Common myeloid progenitor, CD34-positive (primary cell): ENCODE results near the gene RNF144A.

Experiments used
- CTCF ChIA-PET: fragments of 350-600 bp; sonication (Branson Sonifier 250); formaldehyde crosslinking; loops from one replicate; lab custom pipeline; 2021; ENCODE audit warnings: antibody characterized with exemption; lab: Charles Lee
- POLR2A ChIA-PET: fragments of 350-600 bp; sonication (Branson Sonifier 250); formaldehyde crosslinking; loops from one replicate; lab custom pipeline; 2021; ENCODE audit warnings: antibody characterized with exemption; lab: Charles Lee
- DNase-seq, 3 donors: peaks; one replicate each; pipeline versions ENCODE4 v3.0.0 to v3.0.0-alpha.2; 2013
- H3K27ac ChIP-seq, 2 experiments: 1 replicate in 1 of 2; 2 replicates in 1 of 2; pipeline ENCODE4 v1.7.0; 2013; ENCODE audit warnings: inconsistent platforms in 2 of 2, low read length in 2 of 2, mild to moderate bottlenecking in 2 of 2, low read depth in 1 of 2, moderate library complexity in 1 of 2; ENCODE audit not compliant: severe bottlenecking in 2 of 2, insufficient read depth in 1 of 2, poor library complexity in 1 of 2
- H3K27me3 ChIP-seq, 5 experiments: replicated peaks in 2 of 5; 1 replicate in 3 of 5; 2 replicates in 2 of 5; pipeline versions ENCODE4 v1.6.1 to v1.7.0; 2013; ENCODE audit warnings: low read length in 4 of 5, mild to moderate bottlenecking in 2 of 5, moderate library complexity in 2 of 5, inconsistent platforms in 1 of 5; ENCODE audit not compliant: insufficient read depth in 5 of 5, control insufficient read depth in 4 of 5
- H3K36me3 ChIP-seq, 4 experiments: 1 replicate in 2 of 4; 2 replicates in 2 of 4; pipeline versions ENCODE4 v1.6.1 to v1.7.0; 2013; ENCODE audit warnings: low read length in 3 of 4, control low read depth in 1 of 4, mild to moderate bottlenecking in 1 of 4; ENCODE audit not compliant: control insufficient read depth in 4 of 4, insufficient read depth in 4 of 4
- H3K4me1 ChIP-seq, 4 experiments: 1 replicate in 3 of 4; 2 replicates in 1 of 4; pipeline versions ENCODE4 v1.6.1 to v1.7.1; 2013; ENCODE audit warnings: low read length in 3 of 4, mild to moderate bottlenecking in 3 of 4, control low read depth in 1 of 4, inconsistent platforms in 1 of 4, moderate library complexity in 1 of 4; ENCODE audit not compliant: control insufficient read depth in 4 of 4, insufficient read depth in 4 of 4; ENCODE audit errors: control extremely low read depth in 1 of 4
- H3K4me3 ChIP-seq, 7 experiments: 1 replicate in 4 of 7; 2 replicates in 3 of 7; pipeline versions ENCODE4 v1.5.1 to v1.7.0; 2013; ENCODE audit warnings: mild to moderate bottlenecking in 7 of 7, low read length in 6 of 7, moderate library complexity in 6 of 7, inconsistent platforms in 2 of 7, low read depth in 2 of 7, control low read depth in 1 of 7; ENCODE audit not compliant: insufficient read depth in 4 of 7, control insufficient read depth in 1 of 7; ENCODE audit errors: extremely low read depth in 1 of 7
- H3K9me3 ChIP-seq, 5 experiments: 1 replicate in 4 of 5; 2 replicates in 1 of 5; pipeline versions ENCODE4 v1.6.1 to v1.7.1; 2013; ENCODE audit warnings: low read length in 4 of 5, mild to moderate bottlenecking in 2 of 5, inconsistent platforms in 1 of 5, low read depth in 1 of 5, moderate library complexity in 1 of 5; ENCODE audit not compliant: control insufficient read depth in 4 of 5, insufficient read depth in 2 of 5; ENCODE audit errors: control extremely low read depth in 1 of 5
- WGBS: methylation state at CpG from one replicate; pipeline ENCODE4 v1.1.5; 2013; ENCODE audit not compliant: insufficient coverage; 5-methylcytosine and 5-hydroxymethylcytosine counted together

The RNF144A gene

DNA sequence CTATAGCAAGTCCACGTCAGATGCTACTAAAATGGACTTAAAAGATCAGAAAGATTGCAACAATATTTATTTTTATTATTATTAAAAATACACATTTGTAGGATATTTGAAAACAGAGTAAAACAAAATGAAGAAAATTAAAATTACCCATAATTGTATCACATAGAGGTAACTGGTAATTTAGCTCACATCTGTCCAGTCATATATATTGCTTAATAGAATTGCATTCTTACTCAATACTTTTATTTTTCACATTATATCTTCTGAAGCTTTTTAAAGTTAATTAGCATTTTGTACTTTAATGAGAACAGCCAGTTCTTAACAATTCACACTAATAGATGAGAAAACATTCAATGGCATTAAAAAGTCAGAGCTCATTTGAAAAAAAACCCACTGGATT is 11.5 kb upstream of the RNF144A start:
- WGBS: no CpG with 5 or more reads among the region's 1 CpG
- no peaks in the 10 kb centered on the region for H3K36me3 ChIP-seq
- no peak overlapping the region for H3K4me3 ChIP-seq
- ChIA-PET CTCF (interaction anchor here (0.6 to 4.5 kb wide), 6 partner anchors 8 to 139 kb away, joined by 3 to 29 read pairs (median 5); no protein-coding TSS in a partner anchor), POLR2A (no interaction called here)
- H3K4me1 ChIP-seq: peaks cover 13 to 22% (median 18%) of the 10 kb centered on the region in 4 experiments
- no peak for DNase-seq
- H3K9me3 ChIP-seq: peaks cover 0 to 6% (median 0%) of the 10 kb centered on the region in 5 experiments
- H3K27me3 ChIP-seq: no peaks in the 10 kb centered on the region
- H3K27ac ChIP-seq: no peak overlapping the region

DNA sequence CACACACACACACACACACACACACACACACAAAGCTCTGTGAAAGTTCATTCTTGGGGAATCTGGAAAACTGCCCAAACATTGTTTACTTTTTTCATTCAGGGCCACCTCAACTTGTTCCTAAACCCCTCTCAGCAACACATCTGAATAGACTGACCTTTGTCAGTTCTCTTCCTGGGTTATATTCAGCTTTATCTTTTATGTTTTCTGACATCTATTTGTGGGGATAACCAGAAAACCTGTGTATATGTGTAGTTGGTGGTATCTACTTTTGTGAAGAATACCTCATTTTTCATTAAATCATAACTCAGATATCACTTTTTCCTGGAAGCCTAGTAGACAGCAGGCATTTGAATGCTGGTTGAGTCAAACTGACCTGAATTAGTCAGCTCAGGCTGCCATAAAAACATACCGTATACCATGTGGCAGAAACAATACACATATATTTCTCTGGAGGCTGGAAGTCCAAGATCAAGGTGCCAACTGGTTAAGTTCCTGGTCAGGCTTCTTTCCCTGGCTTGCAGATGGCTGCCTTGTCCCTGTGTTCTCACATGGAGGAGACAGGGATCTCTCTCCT is 11.0 kb upstream of the RNF144A start:
- no CpG with 5 or more reads among the region's 1 CpG for WGBS
- Histone ChIP-seq H3K36me3 (no peaks in the 10 kb centered on the region), H3K27me3 (no peaks in the 10 kb centered on the region), H3K9me3 (peaks cover 0 to 6% (median 0%) of the 10 kb centered on the region in 5 experiments), H3K4me1 (peaks cover 19 to 28% (median 23%) of the 10 kb centered on the region in 4 experiments), H3K4me3 (no peak overlapping the region), H3K27ac (no peak overlapping the region)
- DNase-seq: no peak
- CTCF ChIA-PET: interaction anchor here (0.6 to 4.5 kb wide), 7 partner anchors 9 to 138 kb away, joined by 3 to 29 read pairs (median 4); no protein-coding TSS in a partner anchor
- POLR2A ChIA-PET: no interaction called here

DNA sequence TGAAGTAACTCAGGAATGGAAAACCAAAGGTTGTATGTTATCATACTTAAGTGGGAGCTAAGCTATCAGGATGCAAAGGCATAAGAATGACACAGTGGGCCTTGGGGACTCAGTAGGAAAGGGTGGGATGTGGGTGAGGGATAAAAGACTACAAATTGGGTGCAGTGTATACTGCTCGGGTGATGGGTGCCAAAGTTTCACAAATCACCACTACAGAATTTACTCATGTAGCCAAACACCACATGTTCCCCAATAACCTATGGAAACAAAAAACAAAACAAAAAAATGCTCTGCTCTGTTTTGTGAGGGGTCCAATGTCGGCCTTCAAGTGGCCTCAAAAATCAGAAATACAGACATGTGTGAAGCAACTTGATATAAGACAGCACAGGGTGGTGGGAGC is 8.9 kb upstream of the RNF144A start:
- CTCF ChIA-PET: interaction anchor here (0.6 to 4.5 kb wide), 6 partner anchors 9 to 136 kb away, joined by 3 to 29 read pairs (median 3); partner anchors contain the start of genes CMPK2 and RNF144A

DNA sequence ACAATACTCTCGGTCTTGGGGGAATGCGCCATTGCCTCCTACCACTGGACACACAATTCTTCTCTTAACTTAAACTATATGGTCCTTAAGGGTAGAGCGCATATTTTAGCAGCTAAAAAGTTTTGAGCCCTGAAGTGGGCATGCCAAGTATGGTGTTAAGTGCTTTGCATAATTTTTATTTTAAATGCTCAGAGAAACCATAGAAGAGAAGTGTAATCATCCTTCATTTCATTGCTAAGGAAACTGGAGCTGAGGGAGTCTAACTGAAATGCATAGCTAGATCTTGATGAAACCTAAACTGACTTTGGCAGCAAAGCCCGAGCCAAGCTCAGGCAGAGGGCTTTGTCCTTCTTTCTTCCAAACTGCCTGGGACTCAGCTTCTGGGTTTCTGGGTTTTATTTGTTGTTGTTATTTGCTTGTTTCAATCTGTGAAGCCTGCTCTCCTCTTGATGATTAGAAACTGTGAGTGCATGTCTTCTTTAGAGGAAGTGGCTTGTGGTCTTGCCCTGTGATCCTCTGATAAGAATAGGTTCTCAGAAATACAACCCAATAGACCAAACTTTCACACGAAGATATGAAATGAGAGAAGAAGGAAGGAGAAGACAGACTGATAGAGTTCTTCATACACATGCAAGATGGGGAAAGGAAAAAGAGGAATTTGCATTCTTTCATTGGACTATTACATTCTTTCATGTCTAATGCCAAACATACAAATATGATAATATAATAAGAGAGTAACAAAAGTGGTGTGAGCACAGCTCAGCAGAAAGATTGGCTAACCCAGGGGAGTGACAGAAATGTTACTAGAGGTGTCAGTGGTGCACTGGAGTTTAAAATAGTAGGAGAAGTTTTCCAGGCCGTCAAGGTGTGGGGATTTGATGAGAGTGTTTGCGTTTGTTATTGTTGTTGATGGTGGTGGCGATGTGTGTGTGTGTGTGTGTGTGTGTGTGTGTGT is 7.5 kb upstream of the RNF144A start:
- Histone ChIP-seq H3K27ac (peak overlapping the region; percentile 62 to 77), H3K9me3 (no peaks in the 10 kb centered on the region), H3K27me3 (no peaks in the 10 kb centered on the region), H3K36me3 (no peaks in the 10 kb centered on the region), H3K4me1 (peaks cover 19 to 37% (median 27%) of the 10 kb centered on the region in 4 experiments), H3K4me3 (peak overlapping the region in 4 of 7 experiments; percentile 13 to 50 (median 29))
- CTCF ChIA-PET: interaction anchor here (0.7 to 4.5 kb wide), 10 partner anchors 10 to 134 kb away, joined by 3 to 29 read pairs (median 4); partner anchors contain the start of gene RSAD2
- 14% methylated on average over 4 of the region's 8 CpGs for WGBS
- POLR2A ChIA-PET: interaction anchor here (0.9 to 1.1 kb wide), 3 partner anchors 23 to 30 kb away, joined by 3 to 4 read pairs (median 4); no protein-coding TSS in a partner anchor
- DNase-seq: peak; percentile 82 to 94 (median 91)

More for the DNA sequence above, 8.9 kb upstream of the RNF144A start:
- Histone ChIP-seq H3K9me3 (peaks cover 0 to 3% (median 0%) of the 10 kb centered on the region in 5 experiments), H3K4me3 (no peak overlapping the region), H3K36me3 (no peaks in the 10 kb centered on the region), H3K27me3 (no peaks in the 10 kb centered on the region), H3K4me1 (peaks cover 19 to 37% (median 27%) of the 10 kb centered on the region in 4 experiments), H3K27ac (no peak overlapping the region)
- DNase-seq: no peak
- POLR2A ChIA-PET: no interaction called here
- WGBS: 100% methylated on average over 1 of the region's 2 CpGs

DNA sequence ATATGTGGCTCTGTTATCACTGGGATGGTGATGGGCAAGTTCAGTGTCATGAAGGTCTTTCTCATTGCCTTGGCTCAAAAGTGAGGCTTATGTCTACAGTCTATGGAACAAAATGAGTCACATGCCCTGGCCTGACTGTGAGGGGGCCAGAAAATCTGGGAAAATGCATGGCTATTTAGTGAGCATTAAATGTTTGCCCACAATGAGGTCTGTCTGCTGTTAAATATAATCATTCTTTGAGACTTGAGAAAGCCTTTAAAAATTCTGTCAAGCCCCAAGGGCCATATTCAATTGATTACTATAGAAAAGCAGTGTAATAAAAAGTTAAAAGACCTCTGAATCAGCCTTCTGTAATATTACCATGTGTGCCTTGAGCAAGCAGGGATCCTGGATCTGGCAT is 5.5 kb upstream of the RNF144A start:
- H3K4me3 ChIP-seq: no peak overlapping the region
- POLR2A ChIA-PET: no interaction called here
- H3K27me3 ChIP-seq: no peaks in the 10 kb centered on the region
- DNase-seq: no peak
- CTCF ChIA-PET: interaction anchor here (0.8 to 2.9 kb wide), 8 partner anchors 8 to 132 kb away, joined by 4 to 20 read pairs (median 6); partner anchors contain the start of gene RSAD2
- H3K4me1 ChIP-seq: peaks cover 20 to 38% (median 27%) of the 10 kb centered on the region in 4 experiments
- H3K9me3 ChIP-seq: no peaks in the 10 kb centered on the region
- no peaks in the 10 kb centered on the region for H3K36me3 ChIP-seq
- H3K27ac ChIP-seq: no peak overlapping the region

DNA sequence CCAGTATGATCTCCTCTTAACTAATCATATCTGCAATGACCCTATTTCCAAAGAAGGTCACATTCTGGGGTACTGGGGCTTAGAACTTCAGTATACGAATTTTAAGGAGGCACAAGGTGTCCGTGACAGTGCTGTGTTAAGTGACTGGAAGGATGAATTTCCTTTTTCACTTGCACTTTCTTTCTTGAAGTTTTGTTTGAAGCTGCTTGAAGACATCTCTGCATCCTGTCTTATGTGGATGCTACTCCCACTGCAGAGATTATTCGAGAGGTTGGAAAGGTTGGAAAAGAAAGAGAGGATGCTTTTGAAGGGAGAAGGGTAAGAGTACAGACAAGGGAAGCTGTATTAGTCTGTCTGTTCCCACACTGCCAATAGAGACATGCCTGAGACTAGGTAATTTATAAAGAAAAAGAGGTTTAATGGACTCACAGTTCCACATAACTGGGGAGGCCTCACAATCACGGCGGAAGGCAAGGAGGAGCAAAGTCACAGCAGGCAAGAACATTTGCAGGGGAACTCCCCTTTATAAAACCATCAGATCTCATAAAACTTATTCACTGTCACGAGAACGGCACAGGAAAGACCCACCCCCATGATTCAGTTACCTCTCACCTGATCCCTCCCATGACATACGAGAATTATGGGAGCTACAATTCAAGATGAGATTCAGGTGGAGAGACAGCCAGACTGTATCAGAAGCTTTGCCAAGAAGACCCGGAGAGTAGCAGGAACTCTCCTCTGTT is 3.6 kb upstream of the RNF144A start:
- H3K4me3 ChIP-seq: no peak overlapping the region
- H3K9me3 ChIP-seq: no peaks in the 10 kb centered on the region
- WGBS: 87% methylated on average over 3 of the region's 9 CpGs
- peaks cover 23 to 40% (median 31%) of the 10 kb centered on the region in 4 experiments for H3K4me1 ChIP-seq
- H3K36me3 ChIP-seq: no peaks in the 10 kb centered on the region
- H3K27me3 ChIP-seq: no peaks in the 10 kb centered on the region
- no peak for DNase-seq
- POLR2A ChIA-PET: no interaction called here
- CTCF ChIA-PET: interaction anchor here (0.6 to 11.1 kb wide), 5 partner anchors 17 to 131 kb away, joined by 3 to 126 read pairs (median 4); no protein-coding TSS in a partner anchor
- no peak overlapping the region for H3K27ac ChIP-seq
